ENCODE data around the gene SRPK2.
"Not testable (repeated sequence)": the region's sequence is repeated elsewhere in the genome, so short reads cannot be mapped to it uniquely, and the experiment has no call there.

Gene SRPK2

DNA sequence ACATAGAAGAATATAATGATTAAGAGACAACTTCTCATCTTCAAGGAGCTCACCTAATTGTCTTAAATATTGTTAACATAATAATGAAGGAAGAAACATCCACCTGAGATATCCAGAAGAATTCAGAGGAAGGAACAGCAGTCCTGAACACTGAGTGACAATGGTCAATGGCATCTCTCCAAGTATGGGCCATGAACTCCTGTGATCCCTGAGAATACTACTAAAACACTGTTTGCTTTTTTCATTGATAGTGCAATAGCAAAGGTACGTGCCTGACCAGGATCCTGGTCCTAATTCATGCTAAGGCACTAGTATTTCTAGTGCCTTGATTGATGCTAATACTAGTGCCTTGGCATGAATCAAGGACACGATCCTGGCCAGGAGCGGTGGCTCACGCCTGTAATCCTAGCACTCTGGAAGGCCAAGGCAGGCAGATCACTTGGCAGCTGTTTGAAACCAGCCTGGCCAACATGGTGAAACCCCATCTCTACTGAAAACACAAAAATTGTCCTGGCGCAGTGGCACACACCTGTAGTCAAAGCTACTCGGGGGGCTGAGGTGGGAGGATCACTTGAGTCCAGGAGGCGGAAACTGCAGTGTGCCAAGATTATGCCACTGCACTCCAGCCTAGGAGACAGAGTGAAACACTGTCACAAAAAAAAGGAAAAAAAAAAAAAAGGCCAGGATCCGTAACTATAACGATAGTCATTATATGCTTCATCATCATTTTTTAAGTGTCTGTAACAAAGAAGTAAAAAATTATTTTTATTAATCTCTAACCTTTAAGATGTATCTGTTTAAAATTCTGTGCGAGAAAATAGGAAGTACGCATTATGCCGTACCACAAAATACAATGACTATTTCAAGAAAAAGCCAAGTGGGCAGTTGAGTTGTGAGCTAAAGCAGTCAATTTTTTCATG lies 49.1 kb downstream of the SRPK2 start:
- no peak overlapping the region for H3K4me3 ChIP-seq
- H3K36me3 ChIP-seq (replicated peaks), result no peaks in the 10 kb centered on the region
- H3K9me3 ChIP-seq, result no peaks in the 10 kb centered on the region
- no peaks in the 10 kb centered on the region for H3K27me3 ChIP-seq (ENCODE audit: low read depth)
- H3K4me1 ChIP-seq, result no peaks in the 10 kb centered on the region
- in situ Hi-C loops (cut with MboI; ENCODE audit: low sequenced_read_pairs), result no loop called here
- DNase-seq (ENCODE audit: low spot score in 2 of 2), result no peak

GRCh38 chr7:105337529-105337928 lies 51.2 kb downstream of the SRPK2 start:
- H3K27me3 ChIP-seq (ENCODE audit: low read depth), result no peaks in the 10 kb centered on the region
- no peaks in the 10 kb centered on the region for H3K9me3 ChIP-seq
- no peak for DNase-seq (ENCODE audit: low spot score in 2 of 2)
- H3K4me1 ChIP-seq, result no peaks in the 10 kb centered on the region
- in situ Hi-C loops (cut with MboI; ENCODE audit: low sequenced_read_pairs), result no loop called here
- no peak overlapping the region for H3K4me3 ChIP-seq
- no peaks in the 10 kb centered on the region for H3K36me3 ChIP-seq (replicated peaks)

DNA sequence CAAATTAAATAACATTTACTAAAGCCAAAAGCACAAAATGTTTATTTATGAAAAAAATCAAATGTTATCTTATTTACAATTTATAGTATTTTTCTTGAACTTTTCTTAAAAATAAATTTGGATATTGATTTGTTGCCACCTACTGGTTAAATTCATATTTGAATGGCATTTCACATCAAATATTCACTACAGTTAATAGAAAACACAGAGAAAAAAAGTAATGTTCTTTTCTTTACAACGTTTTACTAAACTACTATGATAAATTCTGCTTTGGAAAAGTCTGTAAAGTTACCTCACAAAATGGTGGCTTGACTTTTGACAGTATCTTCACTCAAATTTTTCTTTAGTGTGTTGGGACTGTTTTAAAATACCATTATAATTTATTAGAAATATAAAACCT lies 52.7 kb downstream of the SRPK2 start:
- no peak overlapping the region for H3K4me3 ChIP-seq
- DNase-seq (ENCODE audit: low spot score in 2 of 2), result no peak

GRCh38 chr7:105332661-105333060 lies 56.1 kb downstream of the SRPK2 start:
- H3K4me3 ChIP-seq; H3K9me3 ChIP-seq; H3K36me3 ChIP-seq (replicated peaks); H3K4me1 ChIP-seq; H3K27me3 ChIP-seq (ENCODE audit: low read depth); DNase-seq (ENCODE audit: low spot score in 2 of 2); in situ Hi-C loops (cut with MboI; ENCODE audit: low sequenced_read_pairs): not testable (repeated sequence)

More for the DNA sequence above, 52.7 kb downstream of the SRPK2 start:
- no peaks in the 10 kb centered on the region for H3K36me3 ChIP-seq (replicated peaks)
- H3K9me3 ChIP-seq, result no peaks in the 10 kb centered on the region; the same call in 1 of the 2 replicates
- in situ Hi-C loops (cut with MboI; ENCODE audit: low sequenced_read_pairs), result no loop called here
- peaks cover 4% of the 10 kb centered on the region for H3K4me1 ChIP-seq
- H3K27me3 ChIP-seq (ENCODE audit: low read depth), result no peaks in the 10 kb centered on the region

DNA sequence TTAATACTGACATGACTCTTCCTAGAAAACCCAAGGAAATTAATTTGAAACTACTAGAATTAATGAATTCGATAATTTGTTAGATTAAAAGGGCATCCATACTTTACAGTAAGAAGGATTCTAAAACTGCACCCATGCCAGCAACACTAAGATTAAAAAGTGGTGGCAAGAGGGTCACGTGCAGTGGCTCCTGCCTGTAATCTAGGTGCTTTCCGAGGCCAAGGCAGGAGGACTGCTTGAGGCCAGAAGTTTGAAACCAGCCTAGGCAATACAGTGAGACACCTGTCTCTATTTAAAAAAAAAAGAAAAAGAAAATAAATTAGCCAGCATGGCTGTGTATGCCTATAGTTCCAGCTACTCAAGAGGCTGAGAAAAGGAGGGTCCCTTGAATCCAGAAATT lies 58.2 kb downstream of the SRPK2 start:
- in situ Hi-C loops (cut with MboI; ENCODE audit: low sequenced_read_pairs), result no loop called here

DNA sequence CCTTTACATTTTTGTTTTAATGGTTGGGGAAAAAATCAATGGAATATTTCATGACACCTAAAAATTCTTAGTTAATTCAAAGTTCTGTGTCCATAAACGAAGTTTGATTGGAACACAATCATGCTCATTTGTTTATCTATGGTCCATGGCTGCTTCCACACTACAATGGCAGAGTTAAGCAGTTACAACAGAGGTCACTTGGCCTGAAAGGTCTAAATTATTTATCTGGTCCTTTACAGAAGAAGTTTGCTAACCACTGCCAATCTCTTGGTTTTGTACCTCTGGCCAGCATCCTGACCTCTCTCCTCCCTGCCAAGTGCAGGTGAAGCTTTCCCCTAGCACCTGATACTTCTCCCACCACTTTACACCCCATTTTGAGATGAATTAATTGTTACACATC lies 61.5 kb downstream of the SRPK2 start:
- no peak for DNase-seq (ENCODE audit: low spot score in 2 of 2)
- in situ Hi-C loops (cut with MboI; ENCODE audit: low sequenced_read_pairs), result no loop called here
- Histone ChIP-seq H3K9me3 (no peaks in the 10 kb centered on the region; the same call in 1 of the 2 replicates), H3K4me3 (no peak overlapping the region), H3K36me3 (replicated peaks) (no peaks in the 10 kb centered on the region; the same call in 1 of the 2 replicates), H3K27me3 (ENCODE audit: low read depth) (no peaks in the 10 kb centered on the region), H3K4me1 (peaks cover 7% of the 10 kb centered on the region)

More for the DNA sequence above, 58.2 kb downstream of the SRPK2 start:
- Histone ChIP-seq H3K27me3 (ENCODE audit: low read depth) (no peaks in the 10 kb centered on the region), H3K9me3 (no peaks in the 10 kb centered on the region; the same call in 1 of the 2 replicates), H3K4me1 (peaks cover 7% of the 10 kb centered on the region), H3K36me3 (replicated peaks) (no peaks in the 10 kb centered on the region), H3K4me3 (no peak overlapping the region)
- no peak for DNase-seq (ENCODE audit: low spot score in 2 of 2)

- Histone ChIP-seq H3K27me3 (ENCODE audit: low read depth) (no peaks in the 10 kb centered on the region), H3K36me3 (replicated peaks) (no peaks in the 10 kb centered on the region; the same call in 1 of the 2 replicates), H3K9me3 (no peaks in the 10 kb centered on the region), H3K4me3 (no peak overlapping the region), H3K4me1 (no peaks in the 10 kb centered on the region)
- no peak for DNase-seq (ENCODE audit: low spot score in 2 of 2)
- in situ Hi-C loops (cut with MboI; ENCODE audit: low sequenced_read_pairs), result no loop called here
Observed at GRCh38 chr7:105325216-105325904, 63.4 kb downstream of the SRPK2 start.

DNA sequence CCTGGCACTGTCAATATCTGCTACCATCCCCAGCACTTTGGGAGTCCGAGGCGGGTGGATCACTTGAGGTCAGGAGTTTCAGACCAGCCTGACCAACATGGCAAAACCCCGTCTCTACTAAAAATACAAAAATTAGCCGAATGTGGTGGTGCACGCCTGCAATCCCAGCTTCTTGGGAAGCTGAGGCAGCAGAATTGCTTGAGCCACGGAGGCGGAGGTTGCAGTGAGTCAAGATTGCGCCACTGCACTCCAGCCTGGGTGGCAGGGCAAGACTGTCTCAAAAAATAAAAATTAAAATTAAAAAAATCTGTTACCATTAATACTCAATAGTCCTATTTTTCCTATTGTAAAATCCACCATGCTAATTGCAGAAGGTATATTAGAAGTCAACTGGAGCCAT lies 64.1 kb downstream of the SRPK2 start:
- DNase-seq (ENCODE audit: low spot score in 2 of 2); in situ Hi-C loops (cut with MboI; ENCODE audit: low sequenced_read_pairs): not testable (repeated sequence)

GRCh38 chr7:105323366-105323765 lies 65.4 kb downstream of the SRPK2 start:
- no peaks in the 10 kb centered on the region for H3K4me1 ChIP-seq
- in situ Hi-C loops (cut with MboI; ENCODE audit: low sequenced_read_pairs), result no loop called here
- H3K4me3 ChIP-seq, result no peak overlapping the region

More for the DNA sequence above, 64.1 kb downstream of the SRPK2 start:
- H3K36me3 ChIP-seq (replicated peaks); H3K4me3 ChIP-seq; H3K9me3 ChIP-seq; H3K27me3 ChIP-seq (ENCODE audit: low read depth); H3K4me1 ChIP-seq: not testable (repeated sequence)

DNA sequence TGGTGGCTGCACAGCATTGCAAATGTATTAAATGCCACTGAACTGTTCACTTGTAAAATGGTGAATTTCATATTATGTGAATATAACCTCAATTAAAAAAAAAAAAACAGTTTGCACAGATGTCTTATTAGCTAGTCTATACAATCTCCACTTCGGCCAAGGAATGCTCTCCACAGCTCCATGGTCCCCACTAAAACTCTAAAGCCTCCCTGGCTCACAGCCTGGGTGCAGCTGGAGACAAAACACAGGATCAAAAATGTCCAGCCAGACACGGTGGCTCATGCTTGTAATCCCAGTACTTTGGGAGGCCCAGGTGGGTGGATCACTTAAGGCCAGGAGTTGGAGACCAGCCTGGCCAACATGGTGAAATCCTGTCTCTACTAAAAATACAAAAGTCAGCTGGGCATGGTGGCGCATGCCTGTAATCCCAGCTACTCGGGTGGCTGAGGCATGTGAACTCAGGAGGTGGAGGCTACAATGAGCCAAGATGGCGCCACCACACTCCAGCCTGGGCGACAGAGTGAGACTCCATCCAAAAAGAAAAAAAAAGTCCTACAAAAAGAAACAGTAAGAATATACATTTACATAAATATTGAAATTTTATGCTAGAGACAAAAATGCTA lies 66.0 kb downstream of the SRPK2 start:
- Histone ChIP-seq H3K4me1 (no peaks in the 10 kb centered on the region), H3K36me3 (replicated peaks) (no peaks in the 10 kb centered on the region; the same call in 1 of the 2 replicates), H3K4me3 (no peak overlapping the region), H3K27me3 (ENCODE audit: low read depth) (no peaks in the 10 kb centered on the region), H3K9me3 (no peaks in the 10 kb centered on the region)
- in situ Hi-C loops (cut with MboI; ENCODE audit: low sequenced_read_pairs), result no loop called here
- no peak for DNase-seq (ENCODE audit: low spot score in 2 of 2)

More at GRCh38 chr7:105323366-105323765, 65.4 kb downstream of the SRPK2 start:
- H3K27me3 ChIP-seq (ENCODE audit: low read depth), result no peaks in the 10 kb centered on the region
- no peaks in the 10 kb centered on the region for H3K9me3 ChIP-seq
- no peaks in the 10 kb centered on the region; the same call in 1 of the 2 replicates for H3K36me3 ChIP-seq (replicated peaks)
- DNase-seq (ENCODE audit: low spot score in 2 of 2), result no peak

DNA sequence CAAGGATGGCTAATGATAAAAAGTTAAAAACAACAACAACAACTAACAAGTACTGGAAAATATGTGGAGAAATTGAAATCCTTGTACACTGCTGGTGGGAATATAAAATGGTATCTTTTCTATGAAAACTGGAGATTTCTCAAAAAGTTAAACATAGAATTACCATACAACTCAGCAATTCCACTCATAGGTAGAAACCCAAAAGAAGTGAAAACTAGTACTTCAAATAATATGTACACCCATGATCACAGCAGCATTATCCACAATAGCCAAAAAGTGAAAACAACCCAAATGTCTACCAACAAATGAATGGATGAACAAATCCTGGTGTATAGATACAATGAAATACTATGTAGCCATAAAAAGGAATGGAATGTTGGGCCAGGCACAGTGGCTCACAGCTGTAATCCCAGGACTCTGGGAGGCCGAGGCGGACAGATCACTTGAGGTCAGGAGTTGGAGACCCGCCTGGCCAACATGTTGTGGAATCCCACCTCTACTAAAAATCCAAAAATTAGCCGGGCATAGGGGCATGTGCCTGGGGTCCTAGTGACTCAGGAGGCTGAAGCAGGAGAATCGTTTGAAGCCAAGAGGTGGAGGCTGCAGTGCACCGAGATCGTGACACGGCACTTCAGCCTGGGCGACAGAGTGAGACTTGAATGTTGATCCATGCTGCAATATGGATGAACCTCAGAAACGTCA lies 66.8 kb downstream of the SRPK2 start:
- Histone ChIP-seq H3K9me3 (no peaks in the 10 kb centered on the region), H3K27me3 (ENCODE audit: low read depth) (no peaks in the 10 kb centered on the region), H3K4me1 (peaks cover 8% of the 10 kb centered on the region; the same call in 1 of the 2 replicates), H3K36me3 (replicated peaks) (no peaks in the 10 kb centered on the region; the same call in 1 of the 2 replicates), H3K4me3 (no peak overlapping the region)
- DNase-seq (ENCODE audit: low spot score in 2 of 2), result no peak
- in situ Hi-C loops (cut with MboI; ENCODE audit: low sequenced_read_pairs), result no loop called here

GRCh38 chr7:105320896-105321295 lies 67.8 kb downstream of the SRPK2 start:
- DNase-seq (ENCODE audit: low spot score in 2 of 2), result no peak
- in situ Hi-C loops (cut with MboI; ENCODE audit: low sequenced_read_pairs), result no loop called here
- Histone ChIP-seq H3K27me3 (ENCODE audit: low read depth) (no peaks in the 10 kb centered on the region), H3K9me3 (no peaks in the 10 kb centered on the region), H3K4me1 (peaks cover 14% of the 10 kb centered on the region; the same call in 1 of the 2 replicates), H3K4me3 (no peak overlapping the region), H3K36me3 (replicated peaks) (no peaks in the 10 kb centered on the region; the same call in 1 of the 2 replicates)

DNA sequence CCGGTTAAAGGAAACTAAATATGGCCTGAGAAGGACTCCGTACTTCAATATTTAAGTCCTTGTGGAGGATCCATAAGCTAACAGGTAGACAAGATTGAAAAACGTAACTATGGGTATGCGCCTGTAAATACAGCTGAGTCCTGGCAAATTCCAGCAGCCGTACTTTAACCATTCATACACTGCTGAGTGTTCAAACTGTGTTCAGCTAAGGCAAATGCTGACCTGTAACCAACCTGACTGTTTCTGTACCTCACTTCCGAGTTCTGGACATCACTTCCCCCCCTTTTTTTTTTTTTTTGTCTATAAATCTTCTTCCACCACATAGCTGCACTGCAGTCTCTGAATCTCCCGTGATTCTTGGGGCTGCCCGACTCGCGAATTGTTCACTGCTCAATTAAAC lies 69.1 kb downstream of the SRPK2 start:
- no peaks in the 10 kb centered on the region for H3K27me3 ChIP-seq (ENCODE audit: low read depth)
- peaks cover 14% of the 10 kb centered on the region; the same call in 1 of the 2 replicates for H3K4me1 ChIP-seq
- H3K4me3 ChIP-seq, result no peak overlapping the region
- H3K36me3 ChIP-seq (replicated peaks), result no peaks in the 10 kb centered on the region; the same call in 1 of the 2 replicates
- H3K9me3 ChIP-seq, result no peaks in the 10 kb centered on the region
- no peak for DNase-seq (ENCODE audit: low spot score in 2 of 2)
- in situ Hi-C loops (cut with MboI; ENCODE audit: low sequenced_read_pairs), result no loop called here
